K562 (cell line): ENCODE data around the gene UBA3. TPM values are rescaled to one million over a fixed set of nuclear protein-coding genes. Genes with fewer than 3 reads are reported as not detected.

Experiments
- ATAC-seq: fragments of 200-7000 bp; cut with Tn5 transposase; 3 replicates; pipeline ENCODE4 v1.9.1; 2020; ENCODE audit warnings: moderate library complexity
- BruUV-seq: library from RNA; stranded (reverse); fragments of 400-500 nt; replicated peaks from 2 replicates; lab custom pipeline; 2021; lab: Mats Ljungman, UMichigan
- CTCF ChIA-PET: fragments of 300-600 bp; formaldehyde crosslinking; extraction: SDS; loops from one replicate; lab custom pipeline; 2021; ENCODE audit warnings: low intra/inter-chr PET ratio; lab: Yijun Ruan, JAX
- POLR2A ChIA-PET: fragments of 300-600, 350-650 bp; sonication (Branson Sonifier 250); formaldehyde crosslinking; extraction: SDS; loops from one replicate; lab custom pipeline; 2021; ENCODE audit warnings: antibody characterized with exemption, inconsistent platforms; lab: Yijun Ruan, JAX
- DNase-seq, 4 experiments: peaks; one replicate each; pipeline versions ENCODE4 v3.0.0 to v3.0.0-alpha.2; 2011 to 2018; ENCODE audit warnings: low spot score in 3 of 4, mixed read lengths in 3 of 4; ENCODE audit errors: extremely low read depth in 1 of 4
- FAIRE-seq: peaks from 2 replicates; lab custom pipeline; 2011; peaks lifted over from hg19 to GRCh38; lab: Jason Lieb, UNC
- H2AFZ ChIP-seq: 2 replicates; pipeline ENCODE4 v1.6.0; 2011; ENCODE audit warnings: low read depth, low read length, control low read depth, inconsistent platforms
- H3K27ac ChIP-seq: fragments of 200-600 bp; 3 replicates; pipeline ENCODE4 v1.8.0; 2011; ENCODE audit warnings: low read depth, mild to moderate bottlenecking, control low read depth, inconsistent platforms, low read length, moderate library complexity, mixed read lengths; ENCODE audit errors: extremely low read depth
- H3K27me3 ChIP-seq, 2 experiments: fragments of 300-600 bp in 1 of 2; 2 replicates in 1 of 2; 3 replicates in 1 of 2; pipeline versions ENCODE4 v1.6.0 to v1.8.0; 2011; ENCODE audit warnings: inconsistent platforms in 2 of 2, low read length in 2 of 2, mild to moderate bottlenecking in 1 of 2, mixed read lengths in 1 of 2, moderate library complexity in 1 of 2; ENCODE audit not compliant: control insufficient read depth in 2 of 2, insufficient read depth in 2 of 2
- H3K36me3 ChIP-seq: fragments of 300-600 bp; 3 replicates; pipeline ENCODE4 v1.8.0; 2011; ENCODE audit warnings: mild to moderate bottlenecking, low read length, inconsistent platforms; ENCODE audit not compliant: control insufficient read depth, insufficient read depth
- H3K4me1 ChIP-seq, 2 experiments: fragments of 200-600 bp in 1 of 2; replicated peaks in 1 of 2; 2 replicates in 1 of 2; 3 replicates in 1 of 2; pipeline versions ENCODE4 v1.5.1 to v1.8.0; 2011; ENCODE audit warnings: inconsistent platforms in 2 of 2, low read length in 2 of 2, mild to moderate bottlenecking in 1 of 2, mixed read lengths in 1 of 2, moderate library complexity in 1 of 2; ENCODE audit not compliant: control insufficient read depth in 2 of 2, insufficient read depth in 2 of 2
- H3K4me2 ChIP-seq: 2 replicates; pipeline ENCODE4 v1.6.1; 2011; ENCODE audit warnings: low read length, control low read depth, inconsistent platforms, mixed read lengths; ENCODE audit not compliant: insufficient read depth
- H3K4me3 ChIP-seq: fragments of 200-600 bp; sonication (generic), shearing (Covaris generic); 2 replicates; pipeline ENCODE4 v1.5.1; 2016; ENCODE audit warnings: control low read depth, inconsistent platforms
- H3K79me2 ChIP-seq: fragments of 200-600 bp; 3 replicates; pipeline ENCODE4 v1.8.0; 2011; ENCODE audit warnings: low read length, inconsistent platforms; ENCODE audit not compliant: control insufficient read depth, insufficient read depth
- H3K9ac ChIP-seq, 2 experiments: 2 replicates each; pipeline versions ENCODE4 v1.6.0 to v1.6.1; 2011; ENCODE audit warnings: low read depth in 2 of 2, low read length in 2 of 2, control low read depth in 1 of 2, inconsistent platforms in 1 of 2, mild to moderate bottlenecking in 1 of 2, mixed read lengths in 1 of 2; ENCODE audit not compliant: insufficient read depth in 1 of 2
- H3K9me1 ChIP-seq: one replicate; pipeline ENCODE4 v1.6.0; 2011; ENCODE audit warnings: inconsistent platforms, mild to moderate bottlenecking, low read length, moderate library complexity; ENCODE audit not compliant: control insufficient read depth, insufficient read depth
- H3K9me3 ChIP-seq: replicated peaks from 2 replicates; pipeline ENCODE4 v1.5.1; 2011; ENCODE audit warnings: low read depth, low read length, inconsistent platforms; ENCODE audit not compliant: control insufficient read depth, insufficient read depth
- H4K20me1 ChIP-seq: replicated peaks from 2 replicates; pipeline ENCODE4 v1.6.1; 2011; ENCODE audit warnings: low read length, inconsistent platforms, mixed read lengths; ENCODE audit not compliant: control insufficient read depth, insufficient read depth
- ATF3 ChIP-seq, 2 experiments: fragments of 450-650 bp in 1 of 2; sonication (generic) in 1 of 2; formaldehyde crosslinking in 1 of 2; IDR thresholded peaks in 1 of 2; conservative IDR thresholded peaks in 1 of 2; 2 replicates each; pipeline versions ENCODE4 v1.6.1 to v1.8.1; 2016 to 2023; ENCODE audit warnings: mild to moderate bottlenecking in 2 of 2, moderate library complexity in 2 of 2, inconsistent platforms in 1 of 2, missing genetic modification reagents in 1 of 2
- E2F3 ChIP-seq: fragments of 250-450 bp; sonication (Bioruptor Pico); IDR thresholded peaks from 2 replicates; pipeline ENCODE4 v1.4.0; 2020; ENCODE audit warnings: mild to moderate bottlenecking
- FOXJ2 ChIP-seq: fragments of 200-800 bp; sonication (Bioruptor generic); IDR thresholded peaks from 2 replicates; pipeline ENCODE4 v1.6.1; 2016; ENCODE audit warnings: missing genetic modification characterization, missing compliant biosample characterization
- FOXK2 ChIP-seq, 2 experiments: fragments of 450-650 bp; IDR thresholded peaks in 1 of 2; conservative IDR thresholded peaks in 1 of 2; 2 replicates each; pipeline ENCODE4 v1.6.1; 2016; ENCODE audit warnings: low read depth in 2 of 2, mild to moderate bottlenecking in 1 of 2
- KLF13 ChIP-seq: fragments of 450-650 bp; IDR thresholded peaks from 2 replicates; pipeline ENCODE4 v1.6.1; 2016; ENCODE audit warnings: missing genetic modification characterization, low read depth, mild to moderate bottlenecking, missing compliant biosample characterization, moderate library complexity, borderline replicate concordance
- MEF2D ChIP-seq: conservative IDR thresholded peaks from 2 replicates; pipeline ENCODE4 v1.6.1; 2016; ENCODE audit warnings: low read depth, missing genetic modification characterization, missing compliant biosample characterization
- POLR2A ChIP-seq: fragments of 450-650 bp; conservative IDR thresholded peaks from 2 replicates; pipeline ENCODE4 v1.6.1; 2016
- POLR2G ChIP-seq: fragments of 200-400 bp; formaldehyde crosslinking; IDR thresholded peaks from 2 replicates; pipeline ENCODE4 v1.6.1; 2017; ENCODE audit warnings: low read depth, mild to moderate bottlenecking, antibody characterized with exemption, low read length, moderate library complexity
- TBL1XR1 ChIP-seq, 2 experiments: IDR thresholded peaks; 2 replicates each; pipeline ENCODE4 v1.6.1; 2012; ENCODE audit warnings: improper control_type of control experiment in 2 of 2, low read length in 2 of 2, mild to moderate bottlenecking in 1 of 2
- ZBTB11 ChIP-seq, 3 experiments: fragments of 200-800 bp in 1 of 3; fragments of 250-450 bp in 1 of 3; fragments of 450-650 bp in 1 of 3; sonication (Bioruptor Pico) in 1 of 3; sonication (Bioruptor generic) in 1 of 3; formaldehyde crosslinking in 1 of 3; IDR thresholded peaks; 2 replicates each; pipeline versions ENCODE4 v1.6.1 to v1.8.0; 2016 to 2022; ENCODE audit warnings: mild to moderate bottlenecking in 2 of 3, missing genetic modification characterization in 2 of 3, missing compliant biosample characterization in 1 of 3, moderate library complexity in 1 of 3
- ZBTB12 ChIP-seq: fragments of 250-450 bp; sonication (Bioruptor Pico); IDR thresholded peaks from 2 replicates; pipeline ENCODE4 v1.4.0; 2020
- WGBS: fragments of 100-300 bp; shearing (Covaris generic); methylation state at CpG from one replicate; pipeline ENCODE4 v1.1.6; 2016; ENCODE audit warnings: low coverage, mixed read lengths; ENCODE audit not compliant: insufficient coverage; ENCODE audit errors: missing lambda C conversion rate; 5-methylcytosine and 5-hydroxymethylcytosine counted together
- in situ Hi-C: fragments of 300-500 bp; cut with MboI; formaldehyde crosslinking; loops from 4 replicates; pipeline ENCODE4 v1.15.0; 2018; ENCODE audit warnings: inconsistent platforms, mixed read lengths
- intact Hi-C: fragments of 100-400 bp; cut with micrococcal nuclease; formaldehyde crosslinking; loops from 2 replicates; pipeline ENCODE4 v1.14.2; 2022
- polyA plus RNA-seq, 8 experiments: library from polyadenylated mRNA; depleted of rRNA in 4 of 8; stranded (reverse) in 5 of 8; unstranded in 3 of 8; fragments of >200 nt; fragmentation: Nextera tagmentation in 2 of 8; fragmentation: Illumina TruSeq in 1 of 8; extraction: Ambion mirVana in 2 of 8; extraction: Trizol in 1 of 8; gene quantifications; 2 replicates each; pipeline versions ENCODE4 v1.2.1 to v1.2.3, GENCODE V29; 2011 to 2014; ENCODE audit warnings: inconsistent platforms in 1 of 8, missing spikeins in 1 of 8
- total RNA-seq, 7 experiments: library from RNA; depleted of rRNA in 6 of 7; stranded (reverse); fragments of >200 nt in 6 of 7; fragmentation: Illumina TruSeq in 2 of 7; extraction: Trizol in 2 of 7; gene quantifications; 2 replicates each; pipeline versions ENCODE4 v1.2.1 to v1.2.3, GENCODE V29; 2011 to 2021; ENCODE audit warnings: low replicate concordance in 1 of 7

UBA3 gene
- total and polyA plus RNA-seq, 9 of the 15 experiments (the other 6 are each of a cell fraction or from before 2014, with no cell fraction given), result 23.2 to 80.0 (median 38.6) TPM

GRCh38 chr3:69052472-69052898 is 27.7 kb downstream of the UBA3 start (continued):
- TF ChIP-seq ATF3 (IDR thresholded peaks at IDR 0.05) (no peak), ATF3 (CRISPR knock-in tag; conservative IDR thresholded peaks at IDR 0.05) (no peak), E2F3 (CRISPR knock-in tag) (no peak), ZBTB12 (CRISPR knock-in tag) (no peak)

GRCh38 chr3:69051756-69052471 is 28.3 kb downstream of the UBA3 start, which contains the start of gene TMF1:
TSS of gene TMF1 (minus strand) at chr3:69052333. CDS start at chr3:69052086, 247 bp downstream.
- H3K4me3 ChIP-seq, result peak within 1 kb of the TSS; percentile 93
- in situ Hi-C loops, result no loop called here
- no peaks in the 10 kb centered on the region for H3K9me1 ChIP-seq
- peaks cover 40% of the 10 kb centered on the region; the same call in 2 of the 3 replicates for H3K36me3 ChIP-seq
- peak within 1 kb of the TSS; percentile 95 for H3K27ac ChIP-seq
- intact Hi-C loops, result loop anchor here (1.0 kb wide), 1 partner anchor 28 kb away; the partner anchor contains the start of gene UBA3
- peak within 1 kb of the TSS; percentile 96 for H3K4me2 ChIP-seq
- POLR2A ChIA-PET, result interaction anchor here (0.6 to 1.7 kb wide), 7 partner anchors 8 to 234 kb away, joined by 3 to 5 read pairs (median 4); no protein-coding TSS in a partner anchor
- ATAC-seq (peak; percentile 92), FAIRE-seq (peak; percentile 99), DNase-seq (peak; percentile 89 to 96 (median 90))
- H3K9me3 ChIP-seq, result no peaks in the 10 kb centered on the region
- peak within 1 kb of the TSS; percentile 85 for H2AFZ ChIP-seq
- no peaks in the 10 kb centered on the region for H3K27me3 ChIP-seq
- TSS peak; percentile 52 for BruUV-seq
- no peaks in the 10 kb centered on the region; the same call in 1 of the 2 replicates for H4K20me1 ChIP-seq
- peak within 1 kb of the TSS; percentile 97 to 98 for H3K9ac ChIP-seq
- H3K4me1 ChIP-seq, result peaks cover 0 to 7% of the 10 kb centered on the region in 2 experiments; a peak in 2 of 5 replicates
- peaks cover 43% of the 10 kb centered on the region for H3K79me2 ChIP-seq
- under 1% methylated on average over 37 of the region's 45 CpGs for WGBS
- CTCF ChIA-PET, result no interaction called here
- TF ChIP-seq ZBTB11 (CRISPR knock-in tag; IDR thresholded peaks at IDR 0.05) (peak in 1 of 3 experiments; percentile 57; a peak in 1 of 6 replicates), POLR2A (peak; percentile 76), TBL1XR1 (IDR thresholded peaks at IDR 0.05; ENCODE audit: low read length in 2 of 2) (peak in 1 of 2 experiments; percentile 47; a peak in 1 of 4 replicates), KLF13 (tag) (no peak), MEF2D (tag) (no peak), FOXK2 (conservative IDR thresholded peaks at IDR 0.05 in 1 of 2, IDR thresholded peaks at IDR 0.05 in 1 of 2; ENCODE audit: low read depth in 2 of 2) (peak; percentile 88 to 92), POLR2G (peak; percentile 87), FOXJ2 (tag) (peak; percentile 52; the same call in 1 of the 2 replicates)
